GM19193 (cell line): ENCODE results near the gene RAB28.

Source experiments
- POLR2A ChIP-seq: IDR thresholded peaks from 4 replicates; pipeline ENCODE4 v1.6.1; 2011; ENCODE audit not compliant: insufficient read depth, insufficient read length; ENCODE audit errors: extremely low read depth

Gene RAB28

GRCh38 chr4:13484122-13484748 is at the start of gene RAB28:
Gene RAB28 (minus strand): TSS chr4:13484340.
- TF ChIP-seq POLR2A, result peak; percentile 59

GRCh38 chr4:13531625-13531998 is 47.5 kb upstream of the RAB28 start:
- TF ChIP-seq POLR2A, result no peak

GRCh38 chr4:13530823-13531624 is 46.9 kb upstream of the RAB28 start:
- no peak for TF ChIP-seq POLR2A

GRCh38 chr4:13529128-13529919 is 45.2 kb upstream of the RAB28 start:
- TF ChIP-seq POLR2A, result no peak

GRCh38 chr4:13528821-13529127 is 44.6 kb upstream of the RAB28 start:
- TF ChIP-seq POLR2A, result no peak

GRCh38 chr4:13527981-13528820 is 44.1 kb upstream of the RAB28 start:
- no peak for TF ChIP-seq POLR2A

GRCh38 chr4:13527192-13527980 is 43.2 kb upstream of the RAB28 start:
- no peak for TF ChIP-seq POLR2A

GRCh38 chr4:13526658-13527057 is 42.5 kb upstream of the RAB28 start:
- no peak for TF ChIP-seq POLR2A

- TF ChIP-seq POLR2A, result no peak
Observed at GRCh38 chr4:13525606-13526281, 41.6 kb upstream of the RAB28 start.

- no peak for TF ChIP-seq POLR2A
Observed at GRCh38 chr4:13524504-13525243, 40.5 kb upstream of the RAB28 start.

- no peak for TF ChIP-seq POLR2A
Observed at GRCh38 chr4:13523591-13524503, 39.7 kb upstream of the RAB28 start.

GRCh38 chr4:13523105-13523477 is 39.0 kb upstream of the RAB28 start:
- no peak for TF ChIP-seq POLR2A

GRCh38 chr4:13522282-13523104 is 38.4 kb upstream of the RAB28 start:
- TF ChIP-seq POLR2A, result no peak
